HG03439 (cell line): ENCODE data around the gene HUS1B.
A peak's percentile ranks its signal among the peaks of the same experiment; 100 is the strongest.
"Not testable (repeated sequence)": the region's sequence is repeated elsewhere in the genome, so short reads cannot be mapped to it uniquely, and the experiment has no call there.

Experiments used
- ATAC-seq: cut with Tn5 transposase; IDR thresholded peaks from one replicate; pipeline ENCODE4 v1.9.1; 2021; ENCODE audit warnings: mild to moderate bottlenecking, moderate library complexity; ENCODE audit not compliant: unreplicated experiment

HUS1B gene

DNA sequence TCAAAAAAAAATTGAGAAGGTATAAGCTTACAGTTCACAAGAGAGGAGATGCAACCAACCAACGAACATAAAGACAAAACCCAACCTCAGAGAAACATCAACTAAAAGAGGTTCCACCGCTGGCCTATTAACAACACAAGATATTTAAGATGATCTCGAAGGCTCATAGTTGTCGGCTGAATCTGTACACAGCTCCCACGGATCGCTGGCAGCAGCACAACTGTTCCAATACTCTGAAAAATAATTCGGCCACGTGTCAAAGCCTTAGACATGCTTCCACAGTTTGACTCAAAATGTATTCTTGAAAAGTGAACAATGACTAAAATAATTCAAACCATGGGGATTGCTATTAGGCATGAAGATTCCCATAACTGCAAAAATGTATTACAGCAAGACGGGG is 22.4 kb upstream of the HUS1B start:
- ATAC-seq: no peak

DNA sequence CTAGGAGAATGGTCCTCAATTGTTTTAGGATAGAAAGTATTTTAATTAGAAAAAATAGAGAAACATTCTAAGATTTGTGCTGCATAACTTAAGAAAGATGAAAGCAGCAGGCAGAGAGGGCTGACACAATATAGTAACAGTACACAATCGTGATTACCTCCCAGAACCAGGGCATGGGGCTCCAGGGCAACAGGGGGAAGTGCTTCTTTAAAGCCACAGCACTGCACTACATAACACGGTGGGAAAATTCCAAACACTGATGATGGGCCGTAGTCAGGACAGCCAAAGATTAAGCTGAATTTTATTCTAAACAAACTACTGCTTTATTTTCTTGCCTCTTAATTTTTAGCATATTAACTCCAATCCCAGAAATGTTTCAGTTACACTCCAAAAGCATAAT is 21.6 kb upstream of the HUS1B start:
- ATAC-seq: no peak

- ATAC-seq: no peak
Observed at GRCh38 chr6:677919-678318, 21.0 kb upstream of the HUS1B start.

DNA sequence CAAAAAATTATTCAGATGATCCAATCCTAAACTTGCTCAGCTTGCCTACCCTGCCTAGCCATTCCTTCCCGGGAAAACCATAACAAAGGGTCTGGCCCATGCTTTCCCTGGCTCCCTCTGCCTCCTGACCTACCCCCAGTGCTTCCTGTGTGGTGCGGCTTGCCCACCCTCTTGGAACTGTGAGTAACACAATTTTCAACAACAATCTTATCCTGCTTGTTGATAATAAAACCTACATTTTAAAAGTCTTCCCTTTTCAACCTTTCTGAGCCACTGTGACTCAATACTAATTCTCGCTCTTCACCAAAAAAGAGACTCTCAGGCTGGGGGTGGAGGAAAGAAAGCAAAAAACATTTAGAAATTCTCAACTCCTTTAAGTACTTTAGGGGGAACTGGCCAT is 18.1 kb upstream of the HUS1B start:
- no peak for ATAC-seq

DNA sequence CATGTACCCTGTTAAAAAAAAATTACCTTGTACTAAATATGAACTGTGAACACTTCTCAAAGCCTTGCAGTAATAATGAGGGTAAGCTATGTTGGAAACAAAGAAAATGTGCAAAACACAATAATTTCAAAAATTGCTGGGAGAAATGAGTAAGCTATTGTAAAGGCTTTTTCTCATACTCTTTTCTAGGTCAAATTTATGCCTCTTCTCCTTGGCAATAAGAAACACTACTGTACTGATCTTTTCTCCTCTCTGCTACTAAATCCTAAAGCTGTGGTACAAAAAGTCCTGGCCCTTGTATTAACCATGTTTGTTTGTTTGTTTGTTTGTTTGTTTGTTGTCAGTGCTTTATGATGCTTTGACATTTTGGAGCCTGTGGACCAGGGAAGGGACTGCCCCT is 17.5 kb upstream of the HUS1B start:
- no peak for ATAC-seq

GRCh38 chr6:667253-667927 is 10.5 kb upstream of the HUS1B start:
- ATAC-seq: no peak

DNA sequence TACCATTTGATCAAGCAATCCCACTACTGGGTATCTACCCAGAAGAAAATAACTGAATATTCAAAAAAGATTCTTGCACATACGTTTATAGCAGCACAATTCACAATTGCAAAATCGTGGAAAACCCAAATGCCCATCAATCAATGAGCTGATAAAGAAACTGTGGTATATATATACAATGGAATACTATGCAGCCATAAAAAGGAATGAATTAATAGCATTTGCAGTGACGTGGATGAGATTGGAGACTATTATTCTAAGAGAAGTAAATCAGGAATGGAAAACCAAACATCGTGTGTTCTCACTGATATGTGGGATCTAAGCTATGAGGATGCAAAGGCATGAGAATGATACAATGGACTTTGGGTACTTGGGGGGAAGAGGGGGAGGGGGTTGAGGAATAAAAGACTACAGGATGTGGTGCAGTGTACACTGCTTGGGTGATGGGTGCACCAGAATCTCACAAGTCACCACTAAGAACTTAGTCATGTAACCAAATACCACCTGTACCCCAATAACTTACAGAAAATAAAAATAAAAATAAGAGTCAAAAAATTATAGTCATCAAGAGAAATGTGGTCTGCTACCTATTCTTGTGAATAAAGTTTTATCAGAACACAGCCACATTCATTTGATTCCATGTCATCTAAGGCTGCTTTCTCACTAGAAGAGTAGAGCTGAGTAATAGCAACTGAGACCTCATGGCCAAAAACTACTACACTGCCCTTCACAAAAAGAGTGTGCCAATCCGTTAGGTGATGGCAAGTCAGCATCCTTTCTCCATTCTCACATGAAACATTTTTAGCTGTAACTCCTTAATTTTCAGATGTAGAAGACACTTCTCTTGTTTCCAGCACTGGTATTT is 8.7 kb upstream of the HUS1B start:
- no peak for ATAC-seq

DNA sequence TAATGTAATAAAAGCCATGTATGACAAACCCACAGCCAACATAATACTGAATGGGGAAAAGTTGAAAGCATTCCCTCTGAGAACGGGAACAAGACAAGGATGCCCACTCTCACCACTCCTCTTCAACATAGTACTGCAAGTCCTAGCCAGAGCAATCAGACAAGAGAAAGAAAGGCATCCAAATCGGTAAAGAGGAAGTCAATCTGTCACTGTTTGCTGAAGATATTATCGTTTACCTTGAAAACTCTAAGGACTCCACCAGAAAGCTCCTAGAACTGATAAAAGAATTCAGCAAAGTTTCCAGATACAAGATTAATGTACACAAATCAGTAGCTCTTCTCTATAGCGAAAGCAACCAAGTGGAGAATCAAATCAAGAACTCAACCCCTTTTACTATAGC is 6.9 kb upstream of the HUS1B start:
- not testable (repeated sequence) for ATAC-seq

DNA sequence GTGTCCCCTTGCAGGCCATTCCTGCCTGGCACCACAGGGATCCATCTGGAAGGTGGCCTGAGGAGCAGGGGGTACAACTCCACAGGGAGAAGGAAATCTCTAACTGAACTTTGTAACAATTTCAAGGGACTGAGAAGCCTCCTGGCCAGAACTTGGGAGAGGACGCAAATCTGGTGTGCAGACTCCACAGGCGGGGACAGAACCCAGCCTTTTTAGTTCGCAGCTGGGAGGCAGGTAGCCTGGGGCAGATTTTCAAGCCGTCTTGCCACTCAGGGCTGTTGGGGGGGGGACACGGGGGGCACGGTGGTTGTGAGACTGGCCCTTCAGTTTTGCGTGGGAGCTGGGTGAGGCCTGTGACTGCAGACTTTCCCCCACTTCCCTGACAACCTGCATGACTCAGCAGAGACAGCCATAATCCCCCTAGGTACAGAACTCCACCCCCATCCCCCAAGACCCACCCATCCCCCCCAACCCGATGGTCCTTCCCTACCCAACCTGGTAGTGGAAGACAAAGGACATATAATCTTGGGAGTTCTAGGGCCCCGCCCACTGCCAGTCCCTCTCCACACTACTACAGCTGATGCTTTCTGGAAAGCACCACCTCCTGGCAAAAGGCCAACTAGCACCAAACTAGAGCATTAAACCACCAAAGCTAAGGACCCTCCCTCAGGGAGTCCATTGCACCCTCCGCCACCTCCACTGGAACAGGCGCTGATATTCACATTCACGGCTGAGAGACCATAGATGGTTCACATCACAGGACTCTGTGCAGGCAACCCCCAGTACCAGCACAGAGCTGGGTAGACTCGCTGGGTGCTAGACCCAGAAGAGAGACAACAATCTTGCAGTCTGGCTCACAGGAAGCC is 3.0 kb upstream of the HUS1B start:
- no peak for ATAC-seq

GRCh38 chr6:658244-658643 is 1.3 kb upstream of the HUS1B start:
- ATAC-seq: no peak

- no peak for ATAC-seq
Observed at GRCh38 chr6:657743-658142, 843 bp upstream of the HUS1B start.

DNA sequence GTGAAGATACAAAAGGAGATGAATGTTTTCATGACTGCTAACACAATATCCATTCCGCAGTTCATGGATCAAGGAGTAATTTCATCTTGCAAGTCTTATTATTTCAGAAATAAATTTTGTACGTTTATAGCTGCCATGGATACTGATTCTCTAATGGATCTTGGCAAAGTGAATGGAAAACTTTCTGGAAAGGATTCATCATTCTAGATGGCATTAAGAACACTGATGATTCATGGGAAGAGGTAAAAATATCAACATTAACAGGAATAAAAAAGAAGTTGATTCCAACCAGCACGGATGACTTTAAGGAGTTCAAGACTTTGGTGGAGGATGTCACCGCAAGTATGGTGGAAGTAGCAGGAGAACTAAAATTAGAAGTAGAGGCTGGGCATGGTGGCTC is 2.8 kb downstream of the HUS1B start:
- ATAC-seq: no peak

DNA sequence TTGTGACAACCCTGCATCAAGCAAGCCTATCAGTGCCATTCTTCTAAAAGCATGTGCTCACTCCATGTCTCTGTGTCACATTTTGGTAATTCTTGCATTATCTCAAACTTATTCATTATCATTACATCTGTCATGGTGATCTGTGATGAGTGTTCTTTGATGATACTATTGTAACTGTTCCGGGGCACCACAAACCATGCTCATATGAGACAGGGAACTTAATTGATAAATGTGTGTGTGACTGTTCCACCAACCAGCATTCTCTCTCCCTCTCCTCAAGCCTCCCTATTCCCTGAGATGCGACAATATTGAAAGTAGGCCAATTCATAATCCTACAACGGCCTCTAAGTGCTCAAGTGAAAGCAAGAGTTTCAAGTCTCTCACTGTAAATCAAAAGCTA is 4.0 kb downstream of the HUS1B start:
- ATAC-seq: no peak

DNA sequence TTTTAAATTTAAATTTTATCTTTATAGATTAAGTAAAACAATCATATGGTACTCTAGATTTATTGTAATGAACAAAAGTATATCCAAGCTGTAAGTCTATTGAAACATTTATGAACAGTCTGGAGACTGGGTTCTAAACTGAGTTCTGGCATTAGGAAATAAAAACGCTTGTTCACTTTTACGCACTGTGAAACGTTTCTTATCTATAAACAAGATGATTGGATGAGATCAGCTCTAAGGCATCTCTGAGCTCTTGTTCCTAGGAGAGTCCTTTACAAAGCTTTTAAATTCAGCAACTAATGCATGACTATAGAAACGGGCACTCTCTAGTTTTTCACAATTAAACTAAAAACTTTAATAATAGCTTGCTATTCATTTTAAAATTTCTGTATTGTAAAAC is 6.8 kb downstream of the HUS1B start:
- ATAC-seq: no peak

- ATAC-seq: no peak
Observed at GRCh38 chr6:642805-643204, 14.1 kb downstream of the HUS1B start.

DNA sequence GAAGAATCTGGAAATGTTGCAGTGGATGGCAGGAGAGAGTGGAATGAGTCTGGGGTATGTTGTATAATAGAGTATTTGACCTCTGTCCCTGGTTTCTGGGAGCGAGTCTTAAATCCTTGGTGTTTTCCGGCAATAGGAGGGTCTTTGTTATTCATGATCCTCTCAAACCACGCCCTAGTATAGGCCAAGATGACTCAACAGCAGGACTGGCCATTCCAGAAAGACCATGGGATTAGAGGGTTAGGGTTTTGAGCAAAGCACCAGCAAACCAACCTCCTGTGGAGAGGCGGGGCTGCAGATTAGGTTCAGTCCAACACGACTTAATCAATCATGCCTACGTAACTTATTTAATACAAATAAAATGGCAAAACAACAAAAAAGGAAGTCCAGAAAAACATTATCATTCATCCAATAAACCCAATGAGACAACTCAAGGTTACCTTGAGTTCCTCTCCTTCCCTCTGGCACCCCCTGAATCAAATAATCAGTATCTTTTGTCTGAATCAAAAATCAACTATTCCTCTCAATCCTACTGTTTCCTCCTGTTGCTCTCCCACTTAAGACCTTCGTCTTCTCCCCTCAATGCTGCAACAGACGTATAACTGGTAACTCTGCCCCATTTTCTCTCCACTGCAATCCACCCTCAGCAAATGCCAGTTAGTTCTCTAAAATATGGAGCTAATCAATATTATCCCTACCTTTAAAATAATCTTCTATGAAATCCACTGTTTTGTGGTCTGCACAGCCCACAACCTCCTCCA is 15.5 kb downstream of the HUS1B start:
- ATAC-seq: no peak

GRCh38 chr6:636488-636887 is 20.4 kb downstream of the HUS1B start:
- ATAC-seq: peak; percentile 74

DNA sequence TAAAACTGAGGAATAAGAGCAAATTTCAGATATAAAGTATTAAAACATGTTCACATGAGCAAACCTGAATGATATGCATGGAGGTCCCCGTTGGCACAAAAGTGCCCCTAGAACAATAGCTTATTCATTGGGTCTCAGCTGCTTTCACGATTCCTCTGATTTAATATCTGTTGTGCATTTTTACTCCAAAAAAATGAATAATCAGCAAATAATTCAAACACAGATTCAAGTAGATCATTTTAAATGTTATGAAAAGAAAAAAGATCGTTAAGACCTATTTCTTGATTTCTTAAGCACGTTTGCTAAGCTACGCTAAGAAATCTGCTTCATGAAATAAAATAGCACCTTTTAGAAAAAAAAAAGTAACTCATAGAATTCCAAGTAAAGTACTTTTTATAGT is 21.7 kb downstream of the HUS1B start:
- no peak for ATAC-seq

DNA sequence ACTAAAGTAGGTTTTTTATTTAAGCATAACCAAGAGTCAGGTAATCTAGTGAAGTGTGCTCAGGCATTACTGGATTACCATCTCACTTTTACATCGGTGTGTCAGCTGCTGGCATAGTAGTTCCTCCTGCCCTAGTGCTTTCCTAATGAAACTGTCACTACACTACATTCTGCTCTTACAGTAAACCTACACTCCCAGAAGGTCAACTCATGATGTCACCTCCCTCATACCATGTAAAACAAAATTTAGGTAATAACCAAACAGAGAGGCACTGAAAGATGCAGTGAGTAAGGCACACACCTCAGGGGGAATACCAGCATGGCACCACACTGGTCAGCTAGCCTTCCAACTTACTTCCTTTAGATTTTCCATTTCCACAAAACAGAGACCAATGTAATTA is 23.3 kb downstream of the HUS1B start:
- ATAC-seq: no peak

DNA sequence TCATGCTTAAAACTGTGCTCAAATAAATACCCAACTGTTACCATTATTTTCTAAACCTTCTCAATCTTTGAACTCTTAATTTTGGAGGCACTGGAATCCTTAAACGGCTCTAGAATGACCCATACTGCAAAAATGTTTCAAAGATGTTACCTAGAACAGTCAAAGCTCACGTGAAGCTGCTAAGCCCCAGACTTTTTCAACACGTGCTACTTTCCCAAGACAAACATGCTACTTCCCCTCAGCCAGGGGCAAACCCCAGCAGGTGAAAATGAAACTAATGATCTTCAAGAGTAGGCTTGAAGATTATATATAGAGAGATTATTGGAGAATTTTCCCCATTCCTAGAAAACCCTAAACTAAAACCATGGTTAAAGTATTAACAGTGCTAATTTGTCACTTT is 28.1 kb downstream of the HUS1B start:
- ATAC-seq: no peak

DNA sequence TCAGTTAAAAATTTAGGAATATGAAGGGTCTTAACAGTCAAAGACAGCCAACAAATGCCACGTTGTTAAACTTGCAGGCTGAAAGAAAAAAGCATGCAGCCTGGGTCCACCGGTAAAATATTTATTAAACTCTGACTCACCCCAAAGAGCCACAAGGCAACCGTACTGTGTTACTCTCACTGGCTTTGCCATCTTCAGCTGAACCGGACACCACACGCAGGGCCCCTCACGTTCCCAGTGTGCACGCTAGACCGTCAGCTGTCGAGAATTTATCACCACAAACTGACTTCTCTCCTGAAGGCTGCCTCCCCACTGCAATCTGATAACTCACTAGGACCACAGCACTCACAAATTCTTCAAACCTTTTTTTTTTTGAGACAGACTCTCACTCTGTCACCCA is 30.7 kb downstream of the HUS1B start:
- ATAC-seq: no peak
